Mucosa of descending colon (tissue), 3 donors: ENCODE results near the gene TBC1D23. TPM values are rescaled to one million over a fixed set of nuclear protein-coding genes. Genes with fewer than 3 reads are reported as not detected.

Experiments used
- ATAC-seq: fragments of 200-7000 bp; cut with Tn5 transposase; one replicate; pipeline ENCODE4 v1.9.1; 2020; ENCODE audit warnings: mild to moderate bottlenecking, moderate library complexity
- DNase-seq, 3 donors: peaks; one replicate each; pipeline ENCODE4 v3.0.0-alpha.2; 2020
- H3K36me3 ChIP-seq: fragments of 200-600 bp; one replicate; pipeline ENCODE4 v1.8.0; 2021; ENCODE audit warnings: low read depth, mild to moderate bottlenecking
- H3K4me1 ChIP-seq: fragments of 200-600 bp; one replicate; pipeline ENCODE4 v1.8.0; 2021; ENCODE audit warnings: low read depth, mild to moderate bottlenecking
- H3K4me3 ChIP-seq: fragments of 200-600 bp; one replicate; pipeline ENCODE4 v1.8.0; 2021; ENCODE audit warnings: mild to moderate bottlenecking
- H3K9me3 ChIP-seq: fragments of 200-600 bp; one replicate; pipeline ENCODE4 v1.8.0; 2021; ENCODE audit warnings: mild to moderate bottlenecking
- intact Hi-C, 2 donors: fragments of 100-400 bp; cut with DNase I in 1 of 2; cut with micrococcal nuclease in 1 of 2; formaldehyde crosslinking; loops; one replicate each; pipeline versions ENCODE4 v1.11.0 to v1.11.1; 2022; cut with DNase I, micrococcal nuclease
- total RNA-seq, 3 donors: library from RNA; stranded (reverse); fragmentation: NEBNext Ultra II Directional in 2 of 3; extraction: Animal tissue kit (Norgen Biotek cat#: 25700) in 2 of 3; gene quantifications; one replicate each; pipeline versions ENCODE4 v1.2.1 to v1.2.4, GENCODE V29; 2021 to 2023
- TF ChIP-seq, protein P1 (sequence below): fragments of 200-600 bp; IDR thresholded peaks from one replicate; pipeline ENCODE4 v1.8.0; 2022; ENCODE audit warnings: antibody characterized with exemption, mild to moderate bottlenecking
- donor health status: DM: no; HTN: no; CAD: no; lungs with moderate emphysema.
- donor health status: DM: no; HTN: no; CAD: no.
- donor health status: DM: no; HTN: yes; CAD: no.

TBC1D23 gene
- total RNA-seq, 3 donors from 2014 or later, result 43.5 to 45.6 (median 44.0) TPM

DNA sequence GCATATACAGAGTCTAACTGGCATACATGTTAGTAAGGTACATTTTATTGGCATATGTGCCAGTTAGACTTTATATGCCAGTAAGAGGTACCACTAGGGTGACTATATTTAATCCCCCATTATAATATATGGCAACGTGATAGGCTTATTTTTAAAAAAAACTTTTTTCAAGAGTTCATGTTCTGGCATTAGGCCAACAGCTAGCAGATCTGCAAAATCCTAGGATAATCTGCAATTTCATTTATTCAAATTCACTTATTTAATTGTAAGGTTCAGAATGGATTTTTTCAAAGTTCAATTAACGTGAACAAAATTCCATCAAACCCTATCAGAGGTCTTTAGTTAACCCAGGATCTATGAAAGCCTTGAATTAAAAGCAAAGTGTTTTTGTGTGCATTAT lies 105.6 kb downstream of the TBC1D23 start:
- TF ChIP-seq, protein P1, sequence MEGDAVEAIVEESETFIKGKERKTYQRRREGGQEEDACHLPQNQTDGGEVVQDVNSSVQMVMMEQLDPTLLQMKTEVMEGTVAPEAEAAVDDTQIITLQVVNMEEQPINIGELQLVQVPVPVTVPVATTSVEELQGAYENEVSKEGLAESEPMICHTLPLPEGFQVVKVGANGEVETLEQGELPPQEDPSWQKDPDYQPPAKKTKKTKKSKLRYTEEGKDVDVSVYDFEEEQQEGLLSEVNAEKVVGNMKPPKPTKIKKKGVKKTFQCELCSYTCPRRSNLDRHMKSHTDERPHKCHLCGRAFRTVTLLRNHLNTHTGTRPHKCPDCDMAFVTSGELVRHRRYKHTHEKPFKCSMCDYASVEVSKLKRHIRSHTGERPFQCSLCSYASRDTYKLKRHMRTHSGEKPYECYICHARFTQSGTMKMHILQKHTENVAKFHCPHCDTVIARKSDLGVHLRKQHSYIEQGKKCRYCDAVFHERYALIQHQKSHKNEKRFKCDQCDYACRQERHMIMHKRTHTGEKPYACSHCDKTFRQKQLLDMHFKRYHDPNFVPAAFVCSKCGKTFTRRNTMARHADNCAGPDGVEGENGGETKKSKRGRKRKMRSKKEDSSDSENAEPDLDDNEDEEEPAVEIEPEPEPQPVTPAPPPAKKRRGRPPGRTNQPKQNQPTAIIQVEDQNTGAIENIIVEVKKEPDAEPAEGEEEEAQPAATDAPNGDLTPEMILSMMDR, result no peak
- intact Hi-C loops, result no loop called here

DNA sequence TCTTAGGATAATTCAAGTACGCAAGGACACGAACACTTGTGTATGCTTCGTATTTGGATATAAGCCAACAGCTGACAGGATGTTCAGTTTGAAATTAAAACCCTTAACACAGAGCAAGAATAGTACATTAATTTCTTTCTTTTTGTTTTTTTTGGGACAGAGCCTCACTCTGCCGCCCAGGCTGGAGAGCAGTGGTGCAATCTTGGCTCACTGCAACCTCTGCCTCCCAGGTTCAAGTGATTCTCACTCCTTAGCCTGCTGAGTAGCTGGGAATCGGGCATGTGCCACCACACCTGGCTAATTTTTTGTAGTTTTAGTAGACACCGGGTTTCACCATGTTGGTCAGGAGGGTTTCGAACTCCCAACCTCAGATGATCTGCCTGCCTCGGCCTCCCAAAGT lies 107.6 kb downstream of the TBC1D23 start:
- Histone ChIP-seq H3K4me3 (no peak overlapping the region), H3K36me3 (no peaks in the 10 kb centered on the region), H3K9me3 (no peaks in the 10 kb centered on the region), H3K4me1 (no peaks in the 10 kb centered on the region)
- TF ChIP-seq, protein P1, result no peak
- intact Hi-C loops, result no loop called here
- ATAC-seq (no peak), DNase-seq (no peak)

More for the DNA sequence above, 105.6 kb downstream of the TBC1D23 start:
- ATAC-seq (no peak), DNase-seq (no peak)
- Histone ChIP-seq H3K4me1 (no peaks in the 10 kb centered on the region), H3K9me3 (no peaks in the 10 kb centered on the region), H3K4me3 (no peak overlapping the region), H3K36me3 (no peaks in the 10 kb centered on the region)

DNA sequence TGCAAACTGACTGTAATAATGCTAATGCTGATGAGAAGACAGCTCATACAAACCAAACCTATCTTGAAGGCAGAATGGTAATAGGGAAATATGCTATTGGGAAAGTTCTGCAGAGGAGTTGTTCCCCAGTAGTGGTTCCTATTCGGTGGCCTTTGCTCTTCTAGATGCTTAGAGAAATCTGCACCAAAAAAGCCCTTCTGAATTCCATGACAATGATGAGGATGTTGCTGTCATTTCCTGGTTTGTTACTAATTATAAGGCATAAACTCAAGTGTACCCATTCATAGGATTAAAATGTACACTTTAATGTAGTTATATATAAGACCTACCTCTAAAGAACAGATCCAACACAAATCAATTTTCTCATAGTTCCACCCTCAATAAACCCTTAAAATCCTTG lies 110.0 kb downstream of the TBC1D23 start:
- Histone ChIP-seq H3K36me3 (no peaks in the 10 kb centered on the region), H3K4me1 (no peaks in the 10 kb centered on the region), H3K4me3 (no peak overlapping the region), H3K9me3 (no peaks in the 10 kb centered on the region)
- DNase-seq (no peak), ATAC-seq (no peak)
- intact Hi-C loops, result no loop called here
- TF ChIP-seq, protein P1, result no peak

DNA sequence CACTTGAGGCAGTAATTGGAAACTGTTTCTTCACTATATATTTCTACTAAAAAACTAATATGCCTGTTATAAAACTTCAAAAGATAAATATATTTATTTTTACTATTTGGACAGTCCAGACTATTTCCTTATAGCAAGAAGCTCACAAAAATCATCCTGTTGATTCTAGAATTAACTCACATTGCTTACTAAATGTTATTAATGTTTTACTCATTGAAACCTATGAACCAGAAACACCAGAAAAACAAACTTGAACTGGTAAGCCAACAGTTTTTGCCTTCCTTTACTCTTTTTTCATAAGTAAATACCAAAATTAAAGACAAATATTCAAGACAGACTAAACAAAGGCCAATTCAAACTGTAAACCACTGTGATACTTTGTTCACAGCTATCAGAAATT lies 113.7 kb downstream of the TBC1D23 start:
- H3K36me3 ChIP-seq, result no peaks in the 10 kb centered on the region

More for the DNA sequence above, 113.7 kb downstream of the TBC1D23 start:
- DNase-seq, result no peak
- Histone ChIP-seq H3K9me3 (no peaks in the 10 kb centered on the region), H3K4me1 (no peaks in the 10 kb centered on the region), H3K4me3 (no peak overlapping the region)
- intact Hi-C loops, result no loop called here
- TF ChIP-seq, protein P1, result no peak
- no peak for ATAC-seq

Other genes starting within 250 kb of the TBC1D23 start
- 10 to 100 TPM in 2 of 3 donors, 1 to 10 TPM in 1; 8.9 to 37.0 (median 17.1) TPM for gene FILIP1L, start 146.5 kb upstream of the TBC1D23 start, total RNA-seq
- gene NIT2, start 73.8 kb downstream of the TBC1D23 start, total RNA-seq, result 10 to 100 TPM; 27.0 to 35.9 (median 28.2) TPM
- gene TOMM70, start 140.1 kb downstream of the TBC1D23 start, total RNA-seq, result 10 to 100 TPM; 37.4 to 50.4 (median 44.2) TPM
- gene LNP1, start 140.5 kb downstream of the TBC1D23 start, total RNA-seq, result 1 to 10 TPM; 1.2 to 1.7 (median 1.3) TPM
- gene TMEM45A, start 231.6 kb downstream of the TBC1D23 start, total RNA-seq, result 10 to 100 TPM in 1 of 3 donors, 1 to 10 TPM in 2; 1.9 to 11.4 (median 6.0) TPM